OCI-LY7 (cell line): ENCODE results near the gene FAM24B.

ENCODE experiments used
- CTCF ChIP-seq: fragments of 200-600 bp; sonication (generic); conservative IDR thresholded peaks from 2 replicates; pipeline ENCODE4 v1.5.1; 2014; ENCODE audit warnings: mild to moderate bottlenecking, antibody characterized with exemption, low read length, moderate library complexity, mixed read lengths
- EZH2phosphoT487 ChIP-seq: fragments of 200-600 bp; sonication (generic); IDR thresholded peaks from 2 replicates; pipeline ENCODE4 v1.6.1; 2018; ENCODE audit warnings: low read depth, borderline replicate concordance, mild to moderate bottlenecking, mixed run types, antibody characterized with exemption, low read length, moderate library complexity, mixed read lengths

DNA sequence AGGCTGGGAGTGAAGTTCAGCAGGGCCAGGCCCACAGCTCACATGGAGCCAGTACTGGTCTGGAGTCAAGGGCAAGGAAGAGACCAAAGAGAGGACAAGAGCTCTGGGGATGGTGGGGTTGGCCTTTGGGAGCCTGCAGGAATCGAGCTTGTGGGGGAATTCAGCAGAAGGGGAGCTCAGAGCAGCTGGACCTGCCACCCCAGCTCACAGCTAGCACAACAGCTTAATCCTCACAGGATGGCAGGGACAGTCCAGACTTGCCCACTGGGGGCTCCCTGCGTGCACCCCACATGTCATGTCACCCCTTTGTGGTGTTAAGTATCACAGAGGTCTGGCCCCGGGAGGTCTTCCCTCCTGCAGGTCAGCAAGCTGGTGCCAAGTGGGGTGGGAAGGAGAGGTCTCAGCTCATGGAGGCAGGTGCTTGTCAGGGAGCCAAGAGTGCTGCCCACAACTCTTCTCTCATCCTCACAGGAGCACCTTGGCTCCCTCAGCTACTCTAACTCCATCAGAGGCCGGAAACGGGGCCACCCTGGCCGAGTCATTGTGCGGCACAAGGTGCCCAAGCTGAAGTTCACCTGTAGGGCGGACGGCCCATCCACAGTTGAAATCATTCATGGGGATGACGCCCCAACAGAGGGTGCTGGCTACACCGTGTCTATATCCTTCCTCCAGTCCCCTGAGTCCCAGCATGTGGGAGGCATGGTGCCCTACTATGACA, 56.2 kb downstream of the FAM24B start:
- TF ChIP-seq CTCF (no peak), EZH2phosphoT487 (no peak)
